Glutamatergic neuron (in vitro differentiated cells): ENCODE results near the gene SLC25A30. TPM values are rescaled to one million over a fixed set of nuclear protein-coding genes. Genes with fewer than 3 reads are reported as not detected.

ENCODE experiments used
- DNase-seq: peaks from one replicate; pipeline ENCODE4 v3.0.0; 2022
- H3K27ac Mint-ChIP-seq: one replicate; pipeline ENCODE4 v1.8.0; 2020; ENCODE audit warnings: mild to moderate bottlenecking, mixed read lengths, inconsistent platforms; ENCODE audit not compliant: unreplicated experiment
- H3K27me3 Mint-ChIP-seq: one replicate; pipeline ENCODE4 v1.8.0; 2020; ENCODE audit warnings: mild to moderate bottlenecking, moderate library complexity, mixed read lengths, inconsistent platforms; ENCODE audit not compliant: unreplicated experiment
- H3K36me3 Mint-ChIP-seq: one replicate; pipeline ENCODE4 v1.8.0; 2020; ENCODE audit warnings: mild to moderate bottlenecking, mixed read lengths, inconsistent platforms; ENCODE audit not compliant: unreplicated experiment
- H3K4me1 Mint-ChIP-seq: one replicate; pipeline ENCODE4 v1.8.0; 2020; ENCODE audit warnings: mild to moderate bottlenecking, low read depth, mixed read lengths, inconsistent platforms; ENCODE audit not compliant: unreplicated experiment
- H3K4me3 Mint-ChIP-seq: one replicate; pipeline ENCODE4 v1.8.0; 2020; ENCODE audit warnings: mild to moderate bottlenecking, mixed read lengths, inconsistent platforms; ENCODE audit not compliant: unreplicated experiment
- H3K9me3 Mint-ChIP-seq: one replicate; pipeline ENCODE4 v1.8.0; 2020; ENCODE audit warnings: mild to moderate bottlenecking, moderate library complexity, mixed read lengths, inconsistent platforms; ENCODE audit not compliant: unreplicated experiment
- total RNA-seq: library from RNA; stranded (reverse); fragmentation: NEBNext Ultra II Directional; extraction: Animal tissue kit (Norgen Biotek cat#: 25700); gene quantifications from one replicate; pipeline ENCODE4 v1.2.1, GENCODE V29; 2021; ENCODE audit not compliant: unreplicated experiment
- TF ChIP-seq, protein P1 (sequence below): fragments of 200-600 bp; sonication (generic); IDR thresholded peaks from one replicate; pipeline ENCODE4 v1.5.0; 2021; ENCODE audit not compliant: partially characterized antibody, unreplicated experiment

SLC25A30 gene
- total RNA-seq, 1 donor from 2014 or later, result 4.0 TPM

GRCh38 chr13:45446181-45446580 lies 28.0 kb upstream of the SLC25A30 start:
- no peaks in the 10 kb centered on the region for H3K9me3 Mint-ChIP-seq
- H3K36me3 Mint-ChIP-seq, result no peaks in the 10 kb centered on the region
- TF ChIP-seq, protein P1, sequence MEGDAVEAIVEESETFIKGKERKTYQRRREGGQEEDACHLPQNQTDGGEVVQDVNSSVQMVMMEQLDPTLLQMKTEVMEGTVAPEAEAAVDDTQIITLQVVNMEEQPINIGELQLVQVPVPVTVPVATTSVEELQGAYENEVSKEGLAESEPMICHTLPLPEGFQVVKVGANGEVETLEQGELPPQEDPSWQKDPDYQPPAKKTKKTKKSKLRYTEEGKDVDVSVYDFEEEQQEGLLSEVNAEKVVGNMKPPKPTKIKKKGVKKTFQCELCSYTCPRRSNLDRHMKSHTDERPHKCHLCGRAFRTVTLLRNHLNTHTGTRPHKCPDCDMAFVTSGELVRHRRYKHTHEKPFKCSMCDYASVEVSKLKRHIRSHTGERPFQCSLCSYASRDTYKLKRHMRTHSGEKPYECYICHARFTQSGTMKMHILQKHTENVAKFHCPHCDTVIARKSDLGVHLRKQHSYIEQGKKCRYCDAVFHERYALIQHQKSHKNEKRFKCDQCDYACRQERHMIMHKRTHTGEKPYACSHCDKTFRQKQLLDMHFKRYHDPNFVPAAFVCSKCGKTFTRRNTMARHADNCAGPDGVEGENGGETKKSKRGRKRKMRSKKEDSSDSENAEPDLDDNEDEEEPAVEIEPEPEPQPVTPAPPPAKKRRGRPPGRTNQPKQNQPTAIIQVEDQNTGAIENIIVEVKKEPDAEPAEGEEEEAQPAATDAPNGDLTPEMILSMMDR, result no peak
- H3K4me3 Mint-ChIP-seq, result no peak overlapping the region
- H3K4me1 Mint-ChIP-seq, result no peaks in the 10 kb centered on the region
- no peak for DNase-seq
- H3K27ac Mint-ChIP-seq, result no peak overlapping the region
- H3K27me3 Mint-ChIP-seq, result peaks cover 3% of the 10 kb centered on the region

- no peak overlapping the region for H3K27ac Mint-ChIP-seq
- no peaks in the 10 kb centered on the region for H3K4me1 Mint-ChIP-seq
- no peak for DNase-seq
- no peak overlapping the region for H3K4me3 Mint-ChIP-seq
- TF ChIP-seq, protein P1, result no peak
- H3K27me3 Mint-ChIP-seq, result peaks cover 3% of the 10 kb centered on the region
- no peaks in the 10 kb centered on the region for H3K9me3 Mint-ChIP-seq
- H3K36me3 Mint-ChIP-seq, result no peaks in the 10 kb centered on the region
Observed at GRCh38 chr13:45445053-45445452, 26.9 kb upstream of the SLC25A30 start.

GRCh38 chr13:45441633-45442032 lies 23.5 kb upstream of the SLC25A30 start:
- no peaks in the 10 kb centered on the region for H3K9me3 Mint-ChIP-seq
- TF ChIP-seq, protein P1, result no peak
- no peaks in the 10 kb centered on the region for H3K4me1 Mint-ChIP-seq
- no peak overlapping the region for H3K4me3 Mint-ChIP-seq
- H3K36me3 Mint-ChIP-seq, result no peaks in the 10 kb centered on the region
- H3K27me3 Mint-ChIP-seq, result no peaks in the 10 kb centered on the region
- no peak overlapping the region for H3K27ac Mint-ChIP-seq
- no peak for DNase-seq

DNA sequence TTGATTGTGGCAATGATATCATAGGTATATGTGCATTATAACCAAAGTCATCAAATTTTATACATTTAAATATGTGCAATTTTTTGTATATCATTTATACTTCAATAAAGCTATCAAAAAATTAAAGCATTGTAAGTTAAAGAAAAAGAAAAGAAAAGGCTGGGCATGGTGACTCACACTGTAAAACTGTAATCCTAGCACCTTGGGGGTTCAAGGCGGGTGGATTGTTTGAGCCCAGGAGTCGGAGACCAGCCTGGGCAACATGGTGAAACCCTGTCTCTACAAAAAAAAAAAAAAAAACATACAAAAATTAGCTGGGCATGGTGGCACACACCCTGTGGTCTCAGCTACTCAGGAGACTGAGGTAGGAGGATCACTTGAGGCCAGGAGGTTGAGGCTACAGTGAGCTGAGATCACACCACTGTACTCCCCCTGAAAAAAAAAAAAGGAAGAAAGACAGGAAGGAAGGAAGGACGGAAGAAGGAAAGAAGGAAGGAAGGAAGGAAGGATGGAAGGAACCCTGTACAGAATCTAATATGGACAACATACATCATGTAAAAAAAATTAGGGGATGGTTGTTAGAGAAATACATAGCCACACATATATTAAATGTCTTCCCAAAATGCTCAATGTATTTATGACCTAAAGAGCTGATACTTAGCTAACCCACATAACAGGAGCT lies 21.7 kb upstream of the SLC25A30 start:
- TF ChIP-seq, protein P1, result no peak
- peaks cover 2% of the 10 kb centered on the region for H3K27me3 Mint-ChIP-seq
- no peak overlapping the region for H3K27ac Mint-ChIP-seq
- no peaks in the 10 kb centered on the region for H3K9me3 Mint-ChIP-seq
- H3K4me1 Mint-ChIP-seq, result no peaks in the 10 kb centered on the region
- H3K36me3 Mint-ChIP-seq, result no peaks in the 10 kb centered on the region
- no peak overlapping the region for H3K4me3 Mint-ChIP-seq
- DNase-seq, result no peak

DNA sequence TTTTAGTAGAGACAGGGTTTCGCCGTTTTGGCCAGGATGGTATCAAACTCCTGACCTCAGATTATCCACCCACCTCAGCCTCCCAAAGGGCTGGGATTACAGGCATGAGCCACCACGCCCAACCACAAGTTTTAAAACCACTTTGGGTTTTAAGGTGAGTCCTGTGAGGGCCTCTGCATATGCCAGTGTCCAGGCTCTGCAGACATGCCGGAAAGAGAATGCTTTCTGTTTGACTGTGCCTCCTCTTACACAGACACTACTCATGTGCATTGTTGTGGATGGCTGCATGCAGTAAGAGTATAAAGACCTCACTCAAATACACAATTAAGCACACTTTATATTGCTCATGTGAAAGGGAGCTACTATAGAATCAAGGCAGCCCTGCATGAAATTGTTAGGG lies 20.8 kb upstream of the SLC25A30 start:
- peaks cover 2% of the 10 kb centered on the region for H3K27me3 Mint-ChIP-seq
- H3K36me3 Mint-ChIP-seq, result no peaks in the 10 kb centered on the region
- DNase-seq, result no peak
- H3K27ac Mint-ChIP-seq, result no peak overlapping the region
- H3K4me3 Mint-ChIP-seq, result no peak overlapping the region
- H3K9me3 Mint-ChIP-seq, result no peaks in the 10 kb centered on the region
- TF ChIP-seq, protein P1, result no peak
- no peaks in the 10 kb centered on the region for H3K4me1 Mint-ChIP-seq
